IMR-90 (cell line): ENCODE measurements around the gene ZFHX3. TPM values are rescaled to one million over a fixed set of nuclear protein-coding genes. Genes with fewer than 3 reads are reported as not detected.

ENCODE experiments used
- ATAC-seq: fragments of 200-7000 bp; cut with Tn5 transposase; 2 replicates; pipeline ENCODE4 v1.9.1; 2020; ENCODE audit warnings: low read depth, mild to moderate bottlenecking, moderate library complexity
- BruUV-seq: library from RNA; stranded (reverse); fragments of 400-500 nt; replicated peaks from 2 replicates; lab custom pipeline; 2021; lab: Mats Ljungman, UMichigan
- CTCF ChIA-PET: fragments of 300-600 bp; formaldehyde crosslinking; extraction: SDS; loops from one replicate; lab custom pipeline; 2021; ENCODE audit warnings: antibody characterized with exemption; lab: Yijun Ruan, JAX
- POLR2A ChIA-PET: fragments of 300-600 bp; sonication (Branson Sonifier 250); formaldehyde crosslinking; loops from one replicate; lab custom pipeline; 2022; ENCODE audit warnings: antibody characterized with exemption; ENCODE audit not compliant: unreplicated experiment; lab: Charles Lee
- DNase-seq: peaks from one replicate; pipeline ENCODE4 v3.0.0; 2013
- H2AFZ ChIP-seq: replicated peaks from 2 replicates; pipeline ENCODE3; 2013; ENCODE audit warnings: low read length, mild to moderate bottlenecking; ENCODE audit not compliant: poor library complexity
- H2AK5ac ChIP-seq: 2 replicates; pipeline ENCODE4 v1.6.1; 2013; ENCODE audit warnings: low read depth, low read length, inconsistent platforms
- H2AK9ac ChIP-seq: replicated peaks from 2 replicates; pipeline ENCODE3; 2013; ENCODE audit warnings: mild to moderate bottlenecking, low read depth, low read length, moderate library complexity; ENCODE audit not compliant: poor library complexity
- H2BK120ac ChIP-seq: 2 replicates; pipeline ENCODE4 v1.6.1; 2013; ENCODE audit warnings: low read depth, low read length, inconsistent platforms
- H2BK15ac ChIP-seq: 3 replicates; pipeline ENCODE4 v1.6.1; 2013; ENCODE audit warnings: low read depth, low read length, inconsistent platforms
- H2BK20ac ChIP-seq: 2 replicates; pipeline ENCODE4 v1.6.1; 2013; ENCODE audit warnings: low read depth, mild to moderate bottlenecking, inconsistent platforms, low read length, moderate library complexity
- H2BK5ac ChIP-seq: 2 replicates; pipeline ENCODE4 v1.6.1; 2013; ENCODE audit warnings: mild to moderate bottlenecking, low read depth, low read length, inconsistent platforms; ENCODE audit not compliant: poor library complexity, severe bottlenecking
- H3K14ac ChIP-seq: replicated peaks from 2 replicates; pipeline ENCODE4 v1.6.1; 2013; ENCODE audit warnings: low read depth, low read length, inconsistent platforms
- H3K18ac ChIP-seq: 2 replicates; pipeline ENCODE4 v1.6.1; 2013; ENCODE audit warnings: low read depth, low read length, control low read depth
- H3K23ac ChIP-seq: 2 replicates; pipeline ENCODE4 v1.6.1; 2013; ENCODE audit warnings: low read depth, low read length, inconsistent platforms
- H3K27ac ChIP-seq: 2 replicates; pipeline ENCODE4 v1.5.1; 2013; ENCODE audit warnings: mild to moderate bottlenecking, control low read depth, low read length; ENCODE audit not compliant: insufficient read depth
- H3K27me3 ChIP-seq: 2 replicates; pipeline ENCODE4 v1.6.1; 2013; ENCODE audit warnings: low read length; ENCODE audit not compliant: control insufficient read depth, insufficient read depth
- H3K36me3 ChIP-seq: 2 replicates; pipeline ENCODE4 v1.6.1; 2013; ENCODE audit warnings: low read length, mixed read lengths; ENCODE audit not compliant: control insufficient read depth, insufficient read depth
- H3K4ac ChIP-seq: 2 replicates; pipeline ENCODE4 v1.6.1; 2013; ENCODE audit warnings: low read depth, low read length, inconsistent platforms
- H3K4me1 ChIP-seq: 2 replicates; pipeline ENCODE4 v1.6.1; 2013; ENCODE audit warnings: low read length, mixed read lengths; ENCODE audit not compliant: control insufficient read depth, insufficient read depth
- H3K4me2 ChIP-seq: 2 replicates; pipeline ENCODE4 v1.6.1; 2013; ENCODE audit warnings: low read depth, mild to moderate bottlenecking, control low read depth, low read length, moderate library complexity
- H3K4me3 ChIP-seq: 2 replicates; pipeline ENCODE4 v1.5.1; 2013; ENCODE audit warnings: low read depth, mild to moderate bottlenecking, control low read depth, low read length, moderate library complexity; ENCODE audit not compliant: insufficient read depth
- H3K56ac ChIP-seq: 2 replicates; pipeline ENCODE4 v1.6.1; 2013; ENCODE audit warnings: low read length, inconsistent platforms; ENCODE audit not compliant: insufficient read depth; ENCODE audit errors: extremely low read depth
- H3K79me1 ChIP-seq, 2 experiments: 2 replicates each; pipeline ENCODE4 v1.6.1; 2013; ENCODE audit warnings: low read length in 2 of 2, inconsistent platforms in 1 of 2, low read depth in 1 of 2
- H3K9ac ChIP-seq: 2 replicates; pipeline ENCODE4 v1.6.1; 2013; ENCODE audit warnings: low read depth, low read length, control low read depth
- H3K9me1 ChIP-seq: 2 replicates; pipeline ENCODE4 v1.6.1; 2013; ENCODE audit warnings: low read length, inconsistent platforms; ENCODE audit not compliant: insufficient read depth
- H3K9me3 ChIP-seq: 2 replicates; pipeline ENCODE4 v1.6.1; 2013; ENCODE audit warnings: low read length; ENCODE audit not compliant: control insufficient read depth, insufficient read depth
- H4K20me1 ChIP-seq: 2 replicates; pipeline ENCODE4 v1.6.1; 2013; ENCODE audit warnings: low read length, inconsistent platforms; ENCODE audit not compliant: insufficient read depth
- H4K5ac ChIP-seq: 2 replicates; pipeline ENCODE4 v1.6.1; 2013; ENCODE audit warnings: mild to moderate bottlenecking, low read depth, low read length, control low read depth
- H4K8ac ChIP-seq, 2 experiments: 2 replicates each; pipeline ENCODE4 v1.6.1; 2013; ENCODE audit warnings: low read depth in 2 of 2, low read length in 2 of 2, control low read depth in 1 of 2, inconsistent platforms in 1 of 2
- H4K91ac ChIP-seq: 2 replicates; pipeline ENCODE4 v1.6.1; 2013; ENCODE audit warnings: low read depth, low read length, inconsistent platforms; ENCODE audit not compliant: insufficient read depth
- BHLHE40 ChIP-seq: fragments of 150-350 bp; IDR thresholded peaks from 2 replicates; pipeline ENCODE4 v1.6.1; 2016; ENCODE audit warnings: mild to moderate bottlenecking, low read depth, low read length
- MAZ ChIP-seq: IDR thresholded peaks from 2 replicates; pipeline ENCODE4 v1.6.1; 2012; ENCODE audit warnings: low read depth, mild to moderate bottlenecking, low read length, improper control_type of control experiment, moderate library complexity, borderline replicate concordance
- MXI1 ChIP-seq: IDR thresholded peaks from 2 replicates; pipeline ENCODE4 v1.6.1; 2012; ENCODE audit warnings: low read depth, mild to moderate bottlenecking, low read length, moderate library complexity, borderline replicate concordance
- POLR2A ChIP-seq: IDR thresholded peaks from 2 replicates; pipeline ENCODE4 v1.6.1; 2012; ENCODE audit warnings: mild to moderate bottlenecking, low read depth, low read length
- RAD21 ChIP-seq: IDR thresholded peaks from 2 replicates; pipeline ENCODE4 v1.6.1; 2012; ENCODE audit warnings: low read length, improper control_type of control experiment
- SMC3 ChIP-seq: fragments of 150-350 bp; IDR thresholded peaks from 2 replicates; pipeline ENCODE4 v1.6.1; 2016; ENCODE audit warnings: low read depth, mild to moderate bottlenecking, antibody characterized with exemption, low read length, moderate library complexity
- WGBS, 2 experiments: methylation state at CpG; one replicate each; pipeline versions ENCODE4 v1.1.5 to v1.1.7; 2013; ENCODE audit warnings: missing lambda C conversion rate in 2 of 2; ENCODE audit not compliant: insufficient read length in 1 of 2; ENCODE audit errors: extremely low coverage in 2 of 2; 5-methylcytosine and 5-hydroxymethylcytosine counted together
- dilution Hi-C: fragments of 300-500 bp; cut with HindIII; formaldehyde crosslinking; loops from one replicate; pipeline ENCODE4 v1.14.3; 2018; ENCODE audit warnings: low sequenced_read_pairs; ENCODE audit not compliant: unreplicated experiment
- in situ Hi-C: fragments of 300-500 bp; cut with MboI; formaldehyde crosslinking; loops from 3 replicates; pipeline ENCODE4 v1.14.3; 2019; ENCODE audit warnings: low sequenced_read_pairs, inconsistent platforms, mixed read lengths
- intact Hi-C: fragments of 100-400 bp; cut with micrococcal nuclease; formaldehyde crosslinking; loops from 2 replicates; pipeline ENCODE4 v1.10.0; 2022
- polyA plus RNA-seq, 3 experiments: library from polyadenylated mRNA; depleted of rRNA; stranded (reverse); fragments of >200 nt; gene quantifications; 2 replicates each; pipeline ENCODE4 v1.2.3, GENCODE V29; 2012; ENCODE audit warnings: low replicate concordance in 1 of 3
- total RNA-seq: library from RNA; depleted of rRNA; stranded (reverse); fragments of >200 nt; gene quantifications from 2 replicates; pipeline ENCODE4 v1.2.3, GENCODE V29; 2012
- TF ChIP-seq, protein P1 (sequence below): fragments of 150-350 bp; IDR thresholded peaks from 2 replicates; pipeline ENCODE4 v1.6.1; 2016; ENCODE audit warnings: low read depth, mild to moderate bottlenecking, low read length, moderate library complexity, borderline replicate concordance

Gene ZFHX3
- total and polyA plus RNA-seq, 2 of the 4 experiments (the other 2 are of a cell fraction) = 1.4 to 1.7 TPM

- dilution Hi-C loops (no loop called here), in situ Hi-C loops (no loop called here), intact Hi-C loops (no loop called here)
- ATAC-seq (no peak), DNase-seq (no peak)
- Histone ChIP-seq H3K23ac (no peak overlapping the region), H3K27ac (no peak overlapping the region), H2AK9ac (no peak overlapping the region), H3K36me3 (no peaks in the 10 kb centered on the region), H3K27me3 (no peaks in the 10 kb centered on the region), H4K5ac (no peak overlapping the region), H3K4me3 (no peak overlapping the region), H3K18ac (no peak overlapping the region), H2AFZ (no peak overlapping the region), H3K4ac (no peak overlapping the region), H4K91ac (no peak overlapping the region), H2AK5ac (no peak overlapping the region), H3K4me1 (peaks cover 3% of the 10 kb centered on the region; the same call in 1 of the 2 replicates), H3K56ac (no peak overlapping the region), H4K8ac (no peak overlapping the region), H3K9me1 (peaks cover 2% of the 10 kb centered on the region; the same call in 1 of the 2 replicates), H2BK20ac (no peak overlapping the region), H3K9ac (no peak overlapping the region), H3K4me2 (no peak overlapping the region), H4K20me1 (peaks cover 37% of the 10 kb centered on the region; the same call in 1 of the 2 replicates), H2BK15ac (no peak overlapping the region), H2BK120ac (no peak overlapping the region), H3K14ac (no peak overlapping the region), H3K9me3 (no peaks in the 10 kb centered on the region), H2BK5ac (no peak overlapping the region), H3K79me1 (peaks cover 41 to 51% of the 10 kb centered on the region in 2 experiments)
- TF ChIP-seq MAZ (no peak), RAD21 (no peak), BHLHE40 (no peak), MXI1 (no peak), POLR2A (no peak), SMC3 (no peak)
- TF ChIP-seq, protein P1, sequence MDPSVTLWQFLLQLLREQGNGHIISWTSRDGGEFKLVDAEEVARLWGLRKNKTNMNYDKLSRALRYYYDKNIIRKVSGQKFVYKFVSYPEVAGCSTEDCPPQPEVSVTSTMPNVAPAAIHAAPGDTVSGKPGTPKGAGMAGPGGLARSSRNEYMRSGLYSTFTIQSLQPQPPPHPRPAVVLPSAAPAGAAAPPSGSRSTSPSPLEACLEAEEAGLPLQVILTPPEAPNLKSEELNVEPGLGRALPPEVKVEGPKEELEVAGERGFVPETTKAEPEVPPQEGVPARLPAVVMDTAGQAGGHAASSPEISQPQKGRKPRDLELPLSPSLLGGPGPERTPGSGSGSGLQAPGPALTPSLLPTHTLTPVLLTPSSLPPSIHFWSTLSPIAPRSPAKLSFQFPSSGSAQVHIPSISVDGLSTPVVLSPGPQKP = no peak
- 90% methylated on average over 7 of the region's 13 CpGs; no CpG with 5 or more reads in 1 of the 2 experiments for WGBS, 2 experiments
- ChIA-PET CTCF (interaction anchor here (0.6 kb wide), 1 partner anchor 33 kb away, joined by 4 read pairs; no protein-coding TSS in a partner anchor), POLR2A (no interaction called here)
- no TSS peak for BruUV-seq
These were observed 126.8 kb downstream of the ZFHX3 start for GRCh38 chr16:72921106-72921505.
